Kidney epithelial cell (primary cell): ENCODE measurements around the gene PNPLA3. TPM values are rescaled to one million over a fixed set of nuclear protein-coding genes. Genes with fewer than 3 reads are reported as not detected.

ENCODE experiments used
- DNase-seq: peaks from one replicate; pipeline ENCODE4 v3.0.0-alpha.2; 2010; ENCODE audit warnings: low read depth
- H3K27me3 ChIP-seq: 2 replicates; pipeline ENCODE4 v1.6.0; 2011; ENCODE audit warnings: low read length; ENCODE audit not compliant: control insufficient read depth, insufficient read depth
- H3K36me3 ChIP-seq: 2 replicates; pipeline ENCODE4 v1.5.1; 2011; ENCODE audit warnings: low read length; ENCODE audit not compliant: control insufficient read depth, insufficient read depth
- H3K4me3 ChIP-seq: 2 replicates; pipeline ENCODE4 v1.5.1; 2011; ENCODE audit warnings: low read depth, mild to moderate bottlenecking, control low read depth, low read length
- total RNA-seq: library from RNA; depleted of rRNA; stranded (reverse); fragments of >200 nt; gene quantifications from 2 replicates; pipeline ENCODE4 v1.2.3, GENCODE V29; 2015
- TF ChIP-seq, protein P1 (sequence below): IDR thresholded peaks from 2 replicates; pipeline ENCODE4 v1.5.1; 2011; ENCODE audit warnings: mild to moderate bottlenecking, moderate library complexity, low read length, control low read depth, inconsistent platforms; ENCODE audit not compliant: insufficient read depth, poor library complexity, severe bottlenecking

The PNPLA3 gene
- total RNA-seq, 1 donor from 2014 or later = 5.2 TPM

DNA sequence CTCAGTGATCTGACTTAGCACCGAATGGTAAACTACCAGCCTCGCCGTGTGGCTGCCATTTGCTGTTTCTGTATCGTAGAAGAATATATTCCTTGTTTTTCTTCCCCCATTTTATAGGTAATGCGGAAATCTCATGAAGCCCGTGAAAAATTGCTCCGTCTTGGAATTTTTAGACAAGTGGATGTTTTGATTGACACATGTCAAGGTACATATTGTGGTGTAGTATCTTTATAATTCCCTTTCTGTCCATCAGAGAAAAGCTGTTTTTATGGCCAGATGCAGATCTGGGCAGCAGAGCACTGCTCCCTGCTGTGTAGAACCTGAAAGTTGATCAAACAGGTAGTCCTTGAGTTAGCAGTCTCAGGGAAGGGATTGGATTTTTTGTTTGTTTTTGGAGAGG, 45.0 kb downstream of the PNPLA3 start:
- TF ChIP-seq, protein P1, sequence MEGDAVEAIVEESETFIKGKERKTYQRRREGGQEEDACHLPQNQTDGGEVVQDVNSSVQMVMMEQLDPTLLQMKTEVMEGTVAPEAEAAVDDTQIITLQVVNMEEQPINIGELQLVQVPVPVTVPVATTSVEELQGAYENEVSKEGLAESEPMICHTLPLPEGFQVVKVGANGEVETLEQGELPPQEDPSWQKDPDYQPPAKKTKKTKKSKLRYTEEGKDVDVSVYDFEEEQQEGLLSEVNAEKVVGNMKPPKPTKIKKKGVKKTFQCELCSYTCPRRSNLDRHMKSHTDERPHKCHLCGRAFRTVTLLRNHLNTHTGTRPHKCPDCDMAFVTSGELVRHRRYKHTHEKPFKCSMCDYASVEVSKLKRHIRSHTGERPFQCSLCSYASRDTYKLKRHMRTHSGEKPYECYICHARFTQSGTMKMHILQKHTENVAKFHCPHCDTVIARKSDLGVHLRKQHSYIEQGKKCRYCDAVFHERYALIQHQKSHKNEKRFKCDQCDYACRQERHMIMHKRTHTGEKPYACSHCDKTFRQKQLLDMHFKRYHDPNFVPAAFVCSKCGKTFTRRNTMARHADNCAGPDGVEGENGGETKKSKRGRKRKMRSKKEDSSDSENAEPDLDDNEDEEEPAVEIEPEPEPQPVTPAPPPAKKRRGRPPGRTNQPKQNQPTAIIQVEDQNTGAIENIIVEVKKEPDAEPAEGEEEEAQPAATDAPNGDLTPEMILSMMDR = no peak

DNA sequence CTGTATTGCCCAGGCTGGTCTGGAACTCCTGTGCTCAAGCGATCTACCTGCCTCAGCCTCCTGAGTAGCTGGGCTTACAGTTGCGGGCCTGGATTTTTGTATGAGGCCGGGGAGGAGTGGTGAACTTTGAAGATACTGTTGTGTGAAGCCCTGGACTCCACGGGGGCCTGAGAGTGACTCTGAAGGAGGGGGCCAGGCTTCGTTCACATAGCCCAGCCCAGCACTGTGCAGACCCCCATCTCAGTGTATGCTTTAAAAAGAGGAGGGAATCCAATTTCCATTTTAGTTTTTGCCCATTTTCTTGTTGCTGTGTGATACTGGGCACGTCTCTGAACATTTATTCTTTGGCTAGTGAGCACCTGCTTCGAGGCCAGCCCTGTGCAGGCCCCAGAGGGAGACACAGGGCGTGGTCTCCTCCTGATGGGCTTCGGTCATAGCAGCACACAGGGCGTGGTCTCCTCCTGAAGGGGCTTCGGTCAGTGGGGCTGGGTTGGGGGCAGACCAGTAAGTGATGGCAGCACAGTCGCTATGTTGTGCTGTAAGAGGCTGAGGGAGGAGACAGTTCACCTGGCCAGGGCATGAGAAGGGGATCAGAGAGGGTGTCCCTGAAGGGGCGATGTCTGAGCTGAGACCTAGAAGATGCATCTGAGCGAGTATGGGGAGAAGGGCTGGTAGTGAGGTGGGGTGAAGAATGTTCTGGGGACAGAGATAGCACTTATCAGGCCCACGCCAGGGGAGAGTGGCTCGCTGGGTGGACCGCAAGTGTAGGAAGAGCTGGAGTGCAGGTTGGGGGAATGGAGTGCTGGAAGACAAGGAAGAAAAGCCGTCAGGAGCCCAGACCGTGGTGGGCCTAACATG, 45.6 kb downstream of the PNPLA3 start:
- no peak for DNase-seq
- no peaks in the 10 kb centered on the region for H3K36me3 ChIP-seq
- TF ChIP-seq, protein P1 = no peak

More for the DNA sequence above, 45.0 kb downstream of the PNPLA3 start:
- Histone ChIP-seq H3K4me3 (no peak overlapping the region), H3K36me3 (peaks cover 1% of the 10 kb centered on the region), H3K27me3 (no peaks in the 10 kb centered on the region)
- DNase-seq = no peak

DNA sequence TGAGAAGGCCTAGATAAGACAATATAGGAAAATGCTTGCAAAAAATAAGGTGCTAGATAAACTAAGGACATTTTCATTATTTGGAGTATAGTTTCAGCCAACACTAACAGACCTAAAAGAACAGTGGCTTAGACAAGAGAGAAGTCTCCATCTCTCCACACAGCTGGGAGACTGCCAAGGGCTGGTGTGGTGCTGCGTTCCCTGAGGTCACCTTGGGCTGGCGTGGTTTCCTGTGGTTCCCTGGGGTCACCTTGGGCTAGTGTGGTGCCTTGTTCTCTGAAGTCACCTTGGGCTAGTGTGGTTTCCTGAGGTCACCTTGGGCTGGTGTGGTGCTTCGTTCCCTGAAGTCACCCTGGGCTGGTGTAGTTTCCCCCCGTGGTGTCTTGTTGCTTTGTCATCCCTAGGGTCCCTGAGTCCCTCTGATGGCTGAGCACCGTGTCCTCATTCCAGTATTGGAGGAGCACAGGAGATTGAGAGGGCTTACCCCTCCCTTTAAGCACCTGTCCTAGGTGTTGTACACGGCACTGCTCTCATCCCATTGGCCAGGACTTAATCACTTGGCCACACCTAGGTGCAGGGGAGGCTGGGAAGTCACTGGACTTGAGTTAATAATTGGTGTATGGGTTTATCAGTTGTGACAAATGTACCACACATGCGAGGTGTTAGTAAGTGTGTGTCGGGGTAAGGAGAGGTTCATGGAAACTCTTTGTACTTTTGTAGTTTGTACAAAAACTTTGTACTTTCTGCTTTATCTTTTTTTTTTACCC, 46.6 kb downstream of the PNPLA3 start:
- Histone ChIP-seq H3K4me3 (no peak overlapping the region), H3K36me3 (no peaks in the 10 kb centered on the region), H3K27me3 (no peaks in the 10 kb centered on the region)
- TF ChIP-seq, protein P1 = no peak
- no peak for DNase-seq

More for the DNA sequence above, 45.6 kb downstream of the PNPLA3 start:
- H3K4me3 ChIP-seq = no peak overlapping the region
- H3K27me3 ChIP-seq = no peaks in the 10 kb centered on the region

DNA sequence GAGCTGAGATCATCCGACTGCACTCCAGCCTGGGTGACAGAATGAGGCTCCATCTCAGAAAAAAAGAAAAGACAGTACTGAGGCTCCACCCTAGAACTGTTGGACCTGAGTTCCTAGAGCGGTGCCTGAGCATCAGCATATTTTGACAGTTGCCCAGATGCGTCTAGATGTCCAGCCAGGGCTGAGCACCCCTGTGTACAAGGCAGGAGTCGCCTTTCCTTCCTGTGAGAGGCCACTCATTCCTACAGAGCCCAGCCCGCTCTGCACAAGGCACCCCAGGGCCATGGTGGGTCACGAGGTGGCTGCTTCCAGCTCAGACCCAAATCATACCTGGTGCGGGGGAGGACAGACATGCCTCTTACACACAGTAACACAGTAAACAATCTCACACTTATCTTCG, 47.5 kb downstream of the PNPLA3 start:
- TF ChIP-seq, protein P1 = no peak
- H3K36me3 ChIP-seq = no peaks in the 10 kb centered on the region
- DNase-seq = no peak
- H3K27me3 ChIP-seq = no peaks in the 10 kb centered on the region
- no peak overlapping the region for H3K4me3 ChIP-seq

DNA sequence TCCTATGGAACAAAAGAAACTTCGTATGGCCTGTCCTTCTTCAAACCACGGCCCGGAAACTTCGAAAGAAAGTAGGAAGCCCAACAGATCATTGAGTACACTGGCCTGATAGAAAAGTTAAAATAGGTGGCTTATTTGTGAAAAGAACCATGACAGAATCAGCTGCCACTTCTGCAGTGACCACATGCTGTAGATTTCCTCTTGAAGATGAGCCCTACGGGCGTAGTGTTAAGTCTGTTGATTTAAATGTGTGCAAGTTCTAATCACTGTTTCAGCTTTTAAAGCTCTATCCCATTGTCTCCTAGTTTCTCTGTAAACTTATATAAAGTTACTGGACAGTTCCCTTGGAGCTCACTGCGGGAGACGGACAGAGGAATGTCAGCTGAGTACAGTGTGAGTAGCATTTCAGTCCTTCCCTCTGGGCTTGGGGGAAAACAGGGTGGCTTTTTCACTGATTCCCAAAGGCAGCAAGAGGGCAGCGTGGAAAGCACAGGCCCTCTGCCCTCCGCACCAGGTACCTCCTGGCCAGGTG, 49.4 kb downstream of the PNPLA3 start:
- H3K36me3 ChIP-seq = no peaks in the 10 kb centered on the region
- no peak for DNase-seq
- H3K4me3 ChIP-seq = no peak overlapping the region
- no peaks in the 10 kb centered on the region for H3K27me3 ChIP-seq
- TF ChIP-seq, protein P1 = no peak
